Parathyroid adenoma (tissue), 2 donors: Measurements from ENCODE around the gene DDX23.
A peak's percentile ranks its signal among the peaks of the same experiment; 100 is the strongest.

Experiments used
- H2AFZ ChIP-seq: fragments of 300-600 bp; sonication (generic); one replicate; pipeline ENCODE4 v1.7.0; 2017; ENCODE audit warnings: antibody characterized with exemption, mild to moderate bottlenecking
- H3K27ac ChIP-seq: fragments of 300-600 bp; sonication (generic); one replicate; pipeline ENCODE4 v1.7.0; 2017
- H3K27me3 ChIP-seq: fragments of 300-600 bp; sonication (generic); one replicate; pipeline ENCODE4 v1.7.0; 2017; ENCODE audit warnings: low read length; ENCODE audit not compliant: control insufficient read depth, insufficient read depth
- H3K36me3 ChIP-seq: fragments of 300-600 bp; sonication (generic); one replicate; pipeline ENCODE4 v1.7.0; 2017; ENCODE audit warnings: low read length; ENCODE audit not compliant: control insufficient read depth, insufficient read depth
- H3K4me1 ChIP-seq: fragments of 300-600 bp; sonication (generic); one replicate; pipeline ENCODE4 v1.7.0; 2017; ENCODE audit warnings: control low read depth
- H3K4me2 ChIP-seq: fragments of 300-600 bp; sonication (generic); one replicate; pipeline ENCODE4 v1.7.0; 2017; ENCODE audit warnings: low read length
- H3K4me3 ChIP-seq: fragments of 300-600 bp; sonication (generic); one replicate; pipeline ENCODE4 v1.7.0; 2017; ENCODE audit warnings: low read depth, low read length
- H3K79me2 ChIP-seq: fragments of 300-600 bp; sonication (generic); one replicate; pipeline ENCODE4 v1.7.0; 2017; ENCODE audit warnings: control low read depth
- H3K9ac ChIP-seq: fragments of 300-600 bp; sonication (generic); one replicate; pipeline ENCODE4 v1.7.0; 2017; ENCODE audit warnings: mild to moderate bottlenecking
- H3K9me3 ChIP-seq: fragments of 300-600 bp; sonication (generic); one replicate; pipeline ENCODE4 v1.7.0; 2017; ENCODE audit warnings: low read length; ENCODE audit not compliant: control insufficient read depth
- CTCF ChIP-seq: fragments of 300-600 bp; sonication (generic); IDR thresholded peaks from one replicate; pipeline ENCODE4 v1.7.0; 2017; ENCODE audit warnings: antibody characterized with exemption, mild to moderate bottlenecking
- donor health status: primary hyperparathyroidism.

Gene DDX23

DNA sequence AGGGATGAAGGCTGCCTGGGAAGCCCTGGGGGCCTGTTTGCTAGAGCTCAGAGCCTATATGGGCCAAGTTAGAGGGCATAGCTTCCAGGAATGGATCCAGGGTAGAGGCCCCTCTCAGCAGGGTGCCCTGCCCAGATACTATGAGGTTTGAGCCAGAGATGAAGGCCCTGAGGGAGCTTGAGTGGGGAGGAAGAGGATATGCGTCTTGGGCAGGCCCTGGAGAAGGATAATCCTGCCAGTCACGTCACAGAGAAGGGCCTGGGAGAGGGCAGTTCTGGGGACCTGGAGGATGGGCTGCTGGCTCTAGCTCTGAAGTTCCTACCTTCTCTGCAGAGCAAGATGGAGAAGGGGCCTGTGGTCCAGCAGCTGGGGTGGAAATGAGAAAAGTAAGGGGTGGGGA lies 39.6 kb downstream of the DDX23 start:
- no peak overlapping the region for H3K4me2 ChIP-seq
- peaks cover 16% of the 10 kb centered on the region for H3K4me1 ChIP-seq
- H3K4me3 ChIP-seq = no peak overlapping the region
- H2AFZ ChIP-seq = peak overlapping the region; percentile 54
- H3K9me3 ChIP-seq = no peaks in the 10 kb centered on the region
- no peak for TF ChIP-seq CTCF
- H3K79me2 ChIP-seq = no peaks in the 10 kb centered on the region
- no peaks in the 10 kb centered on the region for H3K36me3 ChIP-seq
- no peak overlapping the region for H3K9ac ChIP-seq
- no peaks in the 10 kb centered on the region for H3K27me3 ChIP-seq
- H3K27ac ChIP-seq = no peak overlapping the region

DNA sequence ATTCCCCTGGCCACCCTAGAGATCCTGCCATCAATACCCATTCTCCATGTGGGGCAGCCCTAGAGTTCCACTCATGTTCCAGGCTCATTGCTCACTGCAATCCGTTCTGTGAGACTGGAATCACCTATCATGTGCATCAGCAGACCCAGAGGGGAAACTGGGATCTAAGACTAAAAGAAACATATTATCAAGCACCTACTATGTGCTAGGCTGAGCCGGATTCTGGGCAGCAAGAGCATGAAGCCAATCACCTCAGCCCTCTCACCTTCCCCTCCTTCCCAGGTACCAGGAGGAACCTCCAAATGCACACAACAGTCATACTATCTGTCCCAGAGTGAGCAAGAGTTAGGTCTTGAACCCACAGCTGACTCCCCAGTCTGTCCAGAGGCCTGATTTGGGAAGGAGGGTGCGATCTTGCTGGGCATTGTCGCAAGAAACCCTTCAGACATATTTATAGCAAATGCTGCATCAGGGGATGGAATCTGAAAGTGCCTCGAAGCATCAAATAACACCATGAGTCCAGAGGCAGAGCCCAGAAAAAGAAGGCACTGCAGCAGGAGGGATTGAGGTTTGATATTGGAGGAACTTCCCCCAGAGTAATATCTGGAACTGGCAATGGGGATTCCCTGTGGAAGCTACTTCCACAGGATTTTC lies 40.4 kb downstream of the DDX23 start:
- no peaks in the 10 kb centered on the region for H3K9me3 ChIP-seq
- H3K9ac ChIP-seq = no peak overlapping the region
- no peak overlapping the region for H3K4me2 ChIP-seq
- no peak overlapping the region for H3K27ac ChIP-seq
- H2AFZ ChIP-seq = no peak overlapping the region
- no peak for TF ChIP-seq CTCF
- H3K27me3 ChIP-seq = no peaks in the 10 kb centered on the region
- no peak overlapping the region for H3K4me3 ChIP-seq
- no peaks in the 10 kb centered on the region for H3K36me3 ChIP-seq
- no peaks in the 10 kb centered on the region for H3K79me2 ChIP-seq
- peaks cover 14% of the 10 kb centered on the region for H3K4me1 ChIP-seq

- H3K27me3 ChIP-seq = no peaks in the 10 kb centered on the region
- H3K4me2 ChIP-seq = no peak overlapping the region
- no peaks in the 10 kb centered on the region for H3K36me3 ChIP-seq
- H3K27ac ChIP-seq = no peak overlapping the region
- H3K4me1 ChIP-seq = peaks cover 8% of the 10 kb centered on the region
- no peaks in the 10 kb centered on the region for H3K9me3 ChIP-seq
- H3K4me3 ChIP-seq = no peak overlapping the region
- H3K9ac ChIP-seq = no peak overlapping the region
- H2AFZ ChIP-seq = peak overlapping the region; percentile 51
- H3K79me2 ChIP-seq = no peaks in the 10 kb centered on the region
- no peak for TF ChIP-seq CTCF
These were observed 41.0 kb downstream of the DDX23 start for GRCh38 chr12:48810903-48811431.

DNA sequence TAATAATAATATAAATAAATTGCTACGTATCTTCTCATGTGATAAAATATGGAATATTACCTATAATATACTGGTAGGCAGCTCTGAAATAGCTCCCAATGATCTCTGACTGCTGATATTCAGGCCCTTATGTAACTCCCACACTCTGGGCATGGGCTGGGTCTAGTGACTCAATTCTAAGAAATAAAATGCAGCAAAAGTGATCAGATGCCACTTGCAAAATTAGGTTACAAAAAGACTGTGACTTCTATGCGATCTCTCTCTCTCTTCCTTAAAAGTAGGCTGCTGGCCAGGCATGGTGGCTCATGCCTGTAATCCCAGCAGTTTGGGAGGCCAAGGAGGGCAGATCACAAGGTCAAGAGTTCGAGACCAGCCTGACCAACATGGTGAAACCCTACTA lies 44.0 kb downstream of the DDX23 start:
- H3K4me3 ChIP-seq = no peak overlapping the region
- H3K9ac ChIP-seq = no peak overlapping the region
- H3K79me2 ChIP-seq = no peaks in the 10 kb centered on the region
- H3K27ac ChIP-seq = no peak overlapping the region
- TF ChIP-seq CTCF = no peak
- H3K4me2 ChIP-seq = no peak overlapping the region
- no peak overlapping the region for H2AFZ ChIP-seq
- no peaks in the 10 kb centered on the region for H3K4me1 ChIP-seq
- H3K27me3 ChIP-seq = no peaks in the 10 kb centered on the region
- no peaks in the 10 kb centered on the region for H3K36me3 ChIP-seq
- no peaks in the 10 kb centered on the region for H3K9me3 ChIP-seq

GRCh38 chr12:48803675-48804074 lies 48.3 kb downstream of the DDX23 start:
- no peaks in the 10 kb centered on the region for H3K36me3 ChIP-seq
- no peak overlapping the region for H3K9ac ChIP-seq
- H3K79me2 ChIP-seq = no peaks in the 10 kb centered on the region
- no peak for TF ChIP-seq CTCF
- no peak overlapping the region for H3K4me3 ChIP-seq
- H3K4me2 ChIP-seq = no peak overlapping the region
- no peaks in the 10 kb centered on the region for H3K27me3 ChIP-seq
- no peaks in the 10 kb centered on the region for H3K4me1 ChIP-seq
- no peak overlapping the region for H2AFZ ChIP-seq
- H3K9me3 ChIP-seq = no peaks in the 10 kb centered on the region
- H3K27ac ChIP-seq = no peak overlapping the region
